ENCODE data around the gene PHF21A.

DNA sequence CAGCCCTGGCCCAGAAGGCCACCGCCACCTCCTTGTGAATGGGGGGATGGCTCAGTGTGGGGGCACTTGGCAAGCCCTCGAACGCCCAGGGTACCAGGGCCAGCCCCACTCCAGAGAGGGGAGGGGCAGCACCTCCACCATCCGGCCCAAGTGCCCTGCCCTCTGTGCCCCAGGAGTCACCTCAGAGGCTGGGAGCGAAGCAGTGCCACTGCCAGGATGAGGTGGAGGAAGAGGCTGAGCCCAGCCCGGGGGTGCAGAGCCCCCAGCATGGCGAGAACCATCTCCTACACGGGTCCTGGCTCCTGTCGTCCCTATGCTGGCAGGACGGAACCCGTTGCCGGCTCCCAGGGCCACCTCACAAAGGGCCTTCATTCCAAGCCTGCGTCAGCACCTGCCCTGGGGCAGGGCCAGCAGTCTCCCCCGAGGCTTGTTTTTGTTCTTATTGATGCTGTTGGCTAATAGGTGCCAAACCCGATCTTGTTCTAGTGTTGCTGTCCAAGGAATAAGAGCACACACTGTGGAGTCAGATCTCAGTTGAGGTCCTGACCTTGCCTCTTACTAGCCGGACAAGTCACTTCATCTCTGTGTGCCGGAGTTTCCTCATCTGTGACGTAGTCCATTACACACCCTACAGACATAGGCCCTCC lies 214.2 kb downstream of the PHF21A start, which contains the start of gene FREY1:
- no peak for TF ChIP-seq EZH2phosphoT487 (IDR thresholded peaks at IDR 0.05; ENCODE audit: borderline replicate concordance, low read depth, low read length)
- TF ChIP-seq, protein P1, sequence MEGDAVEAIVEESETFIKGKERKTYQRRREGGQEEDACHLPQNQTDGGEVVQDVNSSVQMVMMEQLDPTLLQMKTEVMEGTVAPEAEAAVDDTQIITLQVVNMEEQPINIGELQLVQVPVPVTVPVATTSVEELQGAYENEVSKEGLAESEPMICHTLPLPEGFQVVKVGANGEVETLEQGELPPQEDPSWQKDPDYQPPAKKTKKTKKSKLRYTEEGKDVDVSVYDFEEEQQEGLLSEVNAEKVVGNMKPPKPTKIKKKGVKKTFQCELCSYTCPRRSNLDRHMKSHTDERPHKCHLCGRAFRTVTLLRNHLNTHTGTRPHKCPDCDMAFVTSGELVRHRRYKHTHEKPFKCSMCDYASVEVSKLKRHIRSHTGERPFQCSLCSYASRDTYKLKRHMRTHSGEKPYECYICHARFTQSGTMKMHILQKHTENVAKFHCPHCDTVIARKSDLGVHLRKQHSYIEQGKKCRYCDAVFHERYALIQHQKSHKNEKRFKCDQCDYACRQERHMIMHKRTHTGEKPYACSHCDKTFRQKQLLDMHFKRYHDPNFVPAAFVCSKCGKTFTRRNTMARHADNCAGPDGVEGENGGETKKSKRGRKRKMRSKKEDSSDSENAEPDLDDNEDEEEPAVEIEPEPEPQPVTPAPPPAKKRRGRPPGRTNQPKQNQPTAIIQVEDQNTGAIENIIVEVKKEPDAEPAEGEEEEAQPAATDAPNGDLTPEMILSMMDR (conservative IDR thresholded peaks at IDR 0.05; ENCODE audit: low read length): no peak
